H9 (cell line): ENCODE data around the gene ABI3. TPM values are rescaled to one million over a fixed set of nuclear protein-coding genes. Genes with fewer than 3 reads are reported as not detected.

Source experiments
- DNase-seq: peaks from one replicate; pipeline ENCODE4 v3.0.0-alpha.2; 2017
- H2AFZ ChIP-seq: one replicate; pipeline ENCODE4 v1.6.1; 2013; ENCODE audit warnings: mild to moderate bottlenecking, low read length, control low read depth, moderate library complexity
- H2AK5ac ChIP-seq: 2 replicates; pipeline ENCODE4 v1.6.1; 2013; ENCODE audit warnings: low read length, control low read depth, mixed read lengths; ENCODE audit not compliant: insufficient read length
- H2BK120ac ChIP-seq: one replicate; pipeline ENCODE4 v1.6.1; 2013; ENCODE audit warnings: low read depth, mild to moderate bottlenecking, low read length, control low read depth, inconsistent platforms; ENCODE audit not compliant: poor library complexity, severe bottlenecking
- H2BK12ac ChIP-seq: 2 replicates; pipeline ENCODE4 v1.6.1; 2013; ENCODE audit warnings: low read length, control low read depth, mixed read lengths, low read depth; ENCODE audit not compliant: insufficient read length
- H2BK15ac ChIP-seq: 2 replicates; pipeline ENCODE4 v1.6.1; 2013; ENCODE audit warnings: low read depth, low read length, control low read depth
- H2BK20ac ChIP-seq: one replicate; pipeline ENCODE4 v1.6.1; 2013; ENCODE audit warnings: low read depth, mild to moderate bottlenecking, low read length, control low read depth, inconsistent platforms; ENCODE audit not compliant: poor library complexity, severe bottlenecking
- H2BK5ac ChIP-seq: 2 replicates; pipeline ENCODE4 v1.6.1; 2013; ENCODE audit warnings: low read length, control low read depth, mixed read lengths; ENCODE audit not compliant: insufficient read length
- H3K14ac ChIP-seq: 2 replicates; pipeline ENCODE4 v1.6.1; 2013; ENCODE audit warnings: low read length, control low read depth; ENCODE audit not compliant: insufficient read depth
- H3K18ac ChIP-seq: 2 replicates; pipeline ENCODE4 v1.6.1; 2013; ENCODE audit warnings: low read depth, mild to moderate bottlenecking, mixed read lengths, low read length, control low read depth; ENCODE audit not compliant: insufficient read length
- H3K23ac ChIP-seq: 2 replicates; pipeline ENCODE4 v1.6.1; 2013; ENCODE audit warnings: low read length, control low read depth, mixed read lengths, low read depth; ENCODE audit not compliant: insufficient read length
- H3K23me2 ChIP-seq: 2 replicates; pipeline ENCODE4 v1.6.1; 2013; ENCODE audit warnings: low read depth, mild to moderate bottlenecking, mixed read lengths, low read length, control low read depth; ENCODE audit not compliant: insufficient read length, poor library complexity, severe bottlenecking
- H3K27ac ChIP-seq: 2 replicates; pipeline ENCODE4 v1.5.1; 2013; ENCODE audit warnings: low read length, control low read depth, mixed read lengths, low read depth; ENCODE audit not compliant: insufficient read length
- H3K27me3 ChIP-seq: 2 replicates; pipeline ENCODE4 v1.6.1; 2013; ENCODE audit warnings: low read length, control low read depth, inconsistent platforms; ENCODE audit not compliant: insufficient read depth
- H3K4ac ChIP-seq: 2 replicates; pipeline ENCODE4 v1.6.1; 2013; ENCODE audit warnings: low read depth, mild to moderate bottlenecking, control low read depth, inconsistent platforms, low read length, moderate library complexity
- H3K4me1 ChIP-seq: 2 replicates; pipeline ENCODE4 v1.6.1; 2013; ENCODE audit warnings: low read length, control low read depth, inconsistent platforms; ENCODE audit not compliant: insufficient read depth
- H3K4me2 ChIP-seq: 2 replicates; pipeline ENCODE4 v1.6.1; 2013; ENCODE audit warnings: low read length, control low read depth, mixed read lengths; ENCODE audit not compliant: insufficient read length, insufficient read depth
- H3K56ac ChIP-seq: 2 replicates; pipeline ENCODE4 v1.6.1; 2013; ENCODE audit warnings: low read depth, mild to moderate bottlenecking, mixed read lengths, low read length, control low read depth; ENCODE audit not compliant: insufficient read length
- H3K79me1 ChIP-seq: 2 replicates; pipeline ENCODE4 v1.6.1; 2013; ENCODE audit warnings: low read depth, mild to moderate bottlenecking, moderate library complexity, low read length, control low read depth, inconsistent platforms; ENCODE audit not compliant: insufficient read depth, poor library complexity, severe bottlenecking
- H3K79me2 ChIP-seq: 2 replicates; pipeline ENCODE4 v1.6.1; 2013; ENCODE audit warnings: low read length, control low read depth, inconsistent platforms; ENCODE audit not compliant: insufficient read depth
- H3K9ac ChIP-seq: 2 replicates; pipeline ENCODE4 v1.6.1; 2013; ENCODE audit warnings: low read length, control low read depth, mixed read lengths; ENCODE audit not compliant: insufficient read length; ENCODE audit errors: extremely low read depth
- H3K9me3 ChIP-seq: one replicate; pipeline ENCODE4 v1.6.1; 2013; ENCODE audit warnings: low read depth, low read length, inconsistent platforms; ENCODE audit not compliant: control insufficient read depth
- H3T11ph ChIP-seq: one replicate; pipeline ENCODE4 v1.6.1; 2013; ENCODE audit warnings: mild to moderate bottlenecking, low read length, control low read depth, inconsistent platforms
- H4K20me1 ChIP-seq: one replicate; pipeline ENCODE4 v1.6.1; 2013; ENCODE audit not compliant: control insufficient read depth, insufficient read length, insufficient read depth
- H4K5ac ChIP-seq: 2 replicates; pipeline ENCODE4 v1.6.1; 2013; ENCODE audit warnings: low read depth, mild to moderate bottlenecking, mixed read lengths, low read length, control low read depth; ENCODE audit not compliant: insufficient read length
- H4K8ac ChIP-seq: replicated peaks from 2 replicates; pipeline ENCODE4 v1.6.1; 2013; ENCODE audit warnings: low read length, control low read depth, mixed read lengths, low read depth; ENCODE audit not compliant: insufficient read length
- H4K91ac ChIP-seq: 2 replicates; pipeline ENCODE4 v1.6.1; 2013; ENCODE audit warnings: low read depth, mild to moderate bottlenecking, moderate library complexity, mixed read lengths, low read length, control low read depth; ENCODE audit not compliant: insufficient read length
- H3K27ac Mint-ChIP-seq, 3 experiments: 2 replicates in 2 of 3; 3 replicates in 1 of 3; pipeline ENCODE4 v1.8.0; 2020 to 2021; ENCODE audit warnings: mixed read lengths in 3 of 3, mild to moderate bottlenecking in 1 of 3, moderate library complexity in 1 of 3
- H3K27me3 Mint-ChIP-seq: 2 replicates; pipeline ENCODE4 v1.8.0; 2021; ENCODE audit warnings: low read depth, mild to moderate bottlenecking, moderate library complexity, mixed read lengths
- H3K36me3 Mint-ChIP-seq, 3 experiments: 2 replicates in 2 of 3; 3 replicates in 1 of 3; pipeline ENCODE4 v1.8.0; 2020 to 2021; ENCODE audit warnings: low read depth in 3 of 3, mixed read lengths in 3 of 3; ENCODE audit not compliant: insufficient read depth in 1 of 3
- H3K4me1 Mint-ChIP-seq, 2 experiments: 2 replicates each; pipeline ENCODE4 v1.8.0; 2020; ENCODE audit warnings: mixed read lengths in 2 of 2
- H3K4me3 Mint-ChIP-seq, 2 experiments: 2 replicates in 1 of 2; 3 replicates in 1 of 2; pipeline ENCODE4 v1.8.0; 2020 to 2021; ENCODE audit warnings: mild to moderate bottlenecking in 2 of 2, mixed read lengths in 2 of 2, moderate library complexity in 1 of 2
- H3K9me3 Mint-ChIP-seq, 2 experiments: 2 replicates in 1 of 2; 3 replicates in 1 of 2; pipeline ENCODE4 v1.8.0; 2020; ENCODE audit warnings: mild to moderate bottlenecking in 2 of 2, mixed read lengths in 2 of 2, moderate library complexity in 1 of 2
- CTCF ChIP-seq: fragments of 200-600 bp; sonication (generic); conservative IDR thresholded peaks from 3 replicates; pipeline ENCODE4 v1.8.0; 2021; ENCODE audit warnings: antibody characterized with exemption, mild to moderate bottlenecking
- WGBS: extraction: QIAGEN DNeasy Blood & Tissue Kit; methylation state at CpG from one replicate; pipeline ENCODE4 v1.1.7; 2013; ENCODE audit warnings: missing lambda C conversion rate, low lambda C conversion rate, mixed read lengths; ENCODE audit not compliant: insufficient read length; ENCODE audit errors: extremely low coverage; 5-methylcytosine and 5-hydroxymethylcytosine counted together
- total RNA-seq: library from RNA; stranded (reverse); gene quantifications from 2 replicates; pipeline ENCODE4 v1.2.1, GENCODE V29; 2021

The ABI3 gene
- total RNA-seq, 1 experiment from 2014 or later: 2.1 TPM

GRCh38 chr17:49217651-49218413 is 7.3 kb downstream of the ABI3 start:
- Histone ChIP-seq H2BK12ac (no peak overlapping the region), H3K79me1 (no peaks in the 10 kb centered on the region), H3K56ac (no peak overlapping the region), H3K27me3 (no peaks in the 10 kb centered on the region), H2BK120ac (no peak overlapping the region), H3K23ac (no peak overlapping the region), H4K5ac (no peak overlapping the region), H3K23me2 (no peaks in the 10 kb centered on the region), H4K20me1 (no peaks in the 10 kb centered on the region), H3K18ac (no peak overlapping the region), H2BK20ac (no peak overlapping the region), H3K79me2 (no peaks in the 10 kb centered on the region), H2AFZ (no peak overlapping the region), H3K14ac (no peak overlapping the region), H4K91ac (no peak overlapping the region), H3K9ac (no peak overlapping the region), H3K4me2 (no peak overlapping the region), H4K8ac (no peak overlapping the region), H2AK5ac (no peak overlapping the region), H3T11ph (no peak overlapping the region), H3K27ac (no peak overlapping the region), H3K4ac (no peak overlapping the region), H3K9me3 (no peaks in the 10 kb centered on the region), H2BK5ac (no peak overlapping the region), H3K4me1 (0 out of 2 replicates have a peak, but pooled peaks cover 2% of the 10 kb centered on the region), H2BK15ac (no peak overlapping the region)
- Mint-ChIP-seq H3K4me3 (peak overlapping the region in 1 of 2 experiments; percentile 34; a peak in 1 of 5 replicates), H3K9me3 (no peaks in the 10 kb centered on the region), H3K4me1 (peaks cover 22 to 24% of the 10 kb centered on the region in 2 experiments), H3K27me3 (peaks cover 26% of the 10 kb centered on the region), H3K36me3 (no peaks in the 10 kb centered on the region; a peak in 1 of 7 replicates), H3K27ac (peak overlapping the region in 1 of 3 experiments; percentile 60; a peak in 1 of 7 replicates)
- WGBS: no CpG with 5 or more reads among the region's 17 CpGs
- TF ChIP-seq CTCF: no peak
- DNase-seq: no peak
